HepG2 (cell line): ENCODE results near the gene DNAI2. TPM values are rescaled to one million over a fixed set of nuclear protein-coding genes. Genes with fewer than 3 reads are reported as not detected.

ENCODE experiments used
- ATRX ChIP-seq: sonication (generic); formaldehyde crosslinking; IDR thresholded peaks from 2 replicates; pipeline ENCODE4 v1.4.0; 2020; ENCODE audit warnings: missing genetic modification reagents, borderline replicate concordance
- GFI1 ChIP-seq: sonication (generic); formaldehyde crosslinking; IDR thresholded peaks from 2 replicates; pipeline ENCODE4 v1.5.0; 2020; ENCODE audit warnings: missing genetic modification reagents, mild to moderate bottlenecking, borderline replicate concordance
- HOXA9 ChIP-seq: sonication (generic); formaldehyde crosslinking; IDR thresholded peaks from 2 replicates; pipeline ENCODE4 v1.8.1; 2022; ENCODE audit warnings: missing genetic modification reagents, mild to moderate bottlenecking, moderate library complexity, borderline replicate concordance
- KDM2A ChIP-seq: sonication (generic); formaldehyde crosslinking; IDR thresholded peaks from 2 replicates; pipeline ENCODE4 v1.4.0; 2020; ENCODE audit warnings: low read depth, missing genetic modification reagents, borderline replicate concordance
- KMT2A ChIP-seq: sonication (generic); formaldehyde crosslinking; IDR thresholded peaks from 2 replicates; pipeline ENCODE4 v1.4.0; 2020; ENCODE audit warnings: missing genetic modification reagents
- MTA3 ChIP-seq: sonication (generic); formaldehyde crosslinking; IDR thresholded peaks from 2 replicates; pipeline ENCODE4 v1.4.0; 2020; ENCODE audit warnings: missing genetic modification reagents
- NRL ChIP-seq: sonication (generic); formaldehyde crosslinking; IDR thresholded peaks from 2 replicates; pipeline ENCODE4 v1.5.0; 2020; ENCODE audit warnings: missing genetic modification reagents, mild to moderate bottlenecking, moderate library complexity, borderline replicate concordance
- SAFB2 ChIP-seq: sonication (generic); formaldehyde crosslinking; IDR thresholded peaks from 2 replicates; pipeline ENCODE4 v1.5.1; 2020; ENCODE audit warnings: missing genetic modification reagents, low read depth, mild to moderate bottlenecking, borderline replicate concordance
- XBP1 ChIP-seq: sonication (generic); formaldehyde crosslinking; IDR thresholded peaks from 2 replicates; pipeline ENCODE4 v1.5.0; 2020; ENCODE audit warnings: missing genetic modification reagents
- ZBTB3 ChIP-seq: sonication (generic); formaldehyde crosslinking; IDR thresholded peaks from 2 replicates; pipeline ENCODE4 v1.4.0; 2020; ENCODE audit warnings: low read depth, mild to moderate bottlenecking, moderate library complexity, missing genetic modification reagents, borderline replicate concordance
- ZBTB42 ChIP-seq: sonication (generic); formaldehyde crosslinking; IDR thresholded peaks from 2 replicates; pipeline ENCODE4 v1.5.0; 2020; ENCODE audit warnings: mild to moderate bottlenecking, missing genetic modification reagents
- ZMYM2 ChIP-seq: sonication (generic); formaldehyde crosslinking; IDR thresholded peaks from 2 replicates; pipeline ENCODE4 v1.8.0; 2022; ENCODE audit warnings: mild to moderate bottlenecking, missing genetic modification reagents
- ZNF121 ChIP-seq: sonication (generic); formaldehyde crosslinking; IDR thresholded peaks from 2 replicates; pipeline ENCODE4 v1.5.0; 2020; ENCODE audit warnings: mild to moderate bottlenecking, missing genetic modification reagents
- ZNF124 ChIP-seq: sonication (generic); formaldehyde crosslinking; IDR thresholded peaks from 2 replicates; pipeline ENCODE4 v1.4.0; 2020; ENCODE audit warnings: missing genetic modification reagents
- ZNF136 ChIP-seq: sonication (generic); formaldehyde crosslinking; IDR thresholded peaks from 2 replicates; pipeline ENCODE4 v1.8.1; 2022; ENCODE audit warnings: low read depth, mild to moderate bottlenecking, moderate library complexity, missing genetic modification reagents
- ZNF431 ChIP-seq: sonication (generic); formaldehyde crosslinking; IDR thresholded peaks from 2 replicates; pipeline ENCODE4 v1.9.0; 2022; ENCODE audit warnings: missing genetic modification reagents, low read depth, mild to moderate bottlenecking, borderline replicate concordance
- ZNF552 ChIP-seq: sonication (generic); formaldehyde crosslinking; IDR thresholded peaks from 2 replicates; pipeline ENCODE4 v1.9.0; 2022; ENCODE audit warnings: missing genetic modification reagents, mild to moderate bottlenecking, borderline replicate concordance
- ZNF563 ChIP-seq: sonication (generic); formaldehyde crosslinking; IDR thresholded peaks from 2 replicates; pipeline ENCODE4 v1.8.0; 2022; ENCODE audit warnings: mild to moderate bottlenecking, moderate library complexity, missing genetic modification reagents
- ZNF652 ChIP-seq: IDR thresholded peaks from 2 replicates; pipeline ENCODE4 v1.6.1; 2016; ENCODE audit warnings: low read depth, borderline replicate concordance
- ZSCAN21 ChIP-seq: sonication (generic); formaldehyde crosslinking; IDR thresholded peaks from 2 replicates; pipeline ENCODE4 v1.8.0; 2022; ENCODE audit warnings: mild to moderate bottlenecking, missing genetic modification reagents, moderate library complexity, borderline replicate concordance
- polyA plus RNA-seq, 8 experiments: library from polyadenylated mRNA; depleted of rRNA in 3 of 8; stranded (reverse) in 7 of 8; unstranded in 1 of 8; fragments of >200 nt; fragmentation: Illumina TruSeq in 4 of 8; extraction: Trizol in 4 of 8; gene quantifications; 2 replicates each; pipeline versions ENCODE4 v1.2.1 to v1.2.3, GENCODE V29; 2011 to 2016; ENCODE audit warnings: low read depth in 4 of 8, missing spikeins in 1 of 8, mixed read lengths in 1 of 8; ENCODE audit not compliant: insufficient read depth in 1 of 8
- total RNA-seq, 5 experiments: library from RNA; depleted of rRNA; stranded (reverse); fragments of >200 nt; fragmentation: Illumina TruSeq; extraction: Trizol; gene quantifications; 2 replicates each; pipeline ENCODE4 v1.2.3, GENCODE V29; 2016; ENCODE audit warnings: low read depth in 1 of 5
- TF ChIP-seq, protein P1 (sequence below): sonication (generic); IDR thresholded peaks from 2 replicates; pipeline ENCODE4 v1.6.1; 2016; ENCODE audit warnings: low read depth, borderline replicate concordance
- TF ChIP-seq, protein P2 (sequence below): sonication (generic); formaldehyde crosslinking; IDR thresholded peaks from 2 replicates; pipeline ENCODE4 v1.4.0; 2020; ENCODE audit warnings: missing genetic modification reagents
- TF ChIP-seq, protein P3 (sequence below): IDR thresholded peaks from 2 replicates; pipeline ENCODE4 v1.6.1; 2012; ENCODE audit warnings: low read depth, low read length, improper control_type of control experiment
- TF ChIP-seq, protein P4 (sequence below): IDR thresholded peaks from 2 replicates; pipeline ENCODE4 v1.6.1; 2016; ENCODE audit warnings: missing biosample characterization, missing genetic modification reagents, low read depth
- TF ChIP-seq, protein P5 (sequence below): sonication (generic); formaldehyde crosslinking; IDR thresholded peaks from 2 replicates; pipeline ENCODE4 v1.4.0; 2020; ENCODE audit warnings: missing genetic modification reagents

DNAI2 gene
- total and polyA plus RNA-seq, 2 of the 13 experiments (the other 11 are each of a cell fraction or from before 2014, with no cell fraction given) = not detected

DNA sequence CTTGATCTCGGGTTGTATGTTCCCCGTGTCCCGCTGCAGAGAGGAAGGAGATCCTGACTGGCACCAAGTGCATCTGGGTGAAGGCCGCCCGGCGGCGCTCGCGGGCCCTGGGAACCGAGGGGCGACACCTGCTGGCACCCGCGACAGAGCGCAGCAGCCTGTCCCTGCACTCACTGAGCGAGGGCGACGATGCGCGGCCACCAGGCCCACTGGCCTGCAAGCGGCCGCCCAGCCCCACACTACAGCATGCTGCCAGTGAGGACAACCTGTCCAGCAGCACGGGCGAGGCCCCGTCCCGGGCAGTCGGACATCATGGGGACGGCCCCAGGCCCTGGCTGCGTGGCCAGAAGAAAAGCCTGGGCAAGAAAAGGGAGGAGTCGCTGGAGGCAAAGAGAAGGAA lies 80.1 kb downstream of the DNAI2 start (continued):
- TF ChIP-seq, protein P1, sequence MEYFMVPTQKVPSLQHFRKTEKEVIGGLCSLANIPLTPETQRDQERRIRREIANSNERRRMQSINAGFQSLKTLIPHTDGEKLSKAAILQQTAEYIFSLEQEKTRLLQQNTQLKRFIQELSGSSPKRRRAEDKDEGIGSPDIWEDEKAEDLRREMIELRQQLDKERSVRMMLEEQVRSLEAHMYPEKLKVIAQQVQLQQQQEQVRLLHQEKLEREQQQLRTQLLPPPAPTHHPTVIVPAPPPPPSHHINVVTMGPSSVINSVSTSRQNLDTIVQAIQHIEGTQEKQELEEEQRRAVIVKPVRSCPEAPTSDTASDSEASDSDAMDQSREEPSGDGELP = no peak
- TF ChIP-seq HOXA9 (CRISPR knock-in tag) = no peak
- no peak for TF ChIP-seq XBP1 (CRISPR knock-in tag)
- no peak for TF ChIP-seq ZNF652 (CRISPR knock-in tag)
- no peak for TF ChIP-seq ZNF121 (CRISPR knock-in tag)
- TF ChIP-seq ZMYM2 (CRISPR knock-in tag) = no peak
- TF ChIP-seq NRL (CRISPR knock-in tag) = 0 out of 2 replicates have a peak, but pooled peaks have one; percentile 51
- TF ChIP-seq GFI1 (CRISPR knock-in tag) = no peak
- TF ChIP-seq, protein P2, sequence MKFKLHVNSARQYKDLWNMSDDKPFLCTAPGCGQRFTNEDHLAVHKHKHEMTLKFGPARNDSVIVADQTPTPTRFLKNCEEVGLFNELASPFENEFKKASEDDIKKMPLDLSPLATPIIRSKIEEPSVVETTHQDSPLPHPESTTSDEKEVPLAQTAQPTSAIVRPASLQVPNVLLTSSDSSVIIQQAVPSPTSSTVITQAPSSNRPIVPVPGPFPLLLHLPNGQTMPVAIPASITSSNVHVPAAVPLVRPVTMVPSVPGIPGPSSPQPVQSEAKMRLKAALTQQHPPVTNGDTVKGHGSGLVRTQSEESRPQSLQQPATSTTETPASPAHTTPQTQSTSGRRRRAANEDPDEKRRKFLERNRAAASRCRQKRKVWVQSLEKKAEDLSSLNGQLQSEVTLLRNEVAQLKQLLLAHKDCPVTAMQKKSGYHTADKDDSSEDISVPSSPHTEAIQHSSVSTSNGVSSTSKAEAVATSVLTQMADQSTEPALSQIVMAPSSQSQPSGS (CRISPR knock-in tag) = peak; percentile 56; the same call in 1 of the 2 replicates
- no peak for TF ChIP-seq ZNF431 (CRISPR knock-in tag)
- 0 out of 2 replicates have a peak, but pooled peaks have one; percentile 59 for TF ChIP-seq ZNF552 (CRISPR knock-in tag)
- TF ChIP-seq SAFB2 = no peak
- peak; percentile 51; the same call in 1 of the 2 replicates for TF ChIP-seq ZBTB42 (CRISPR knock-in tag)
- TF ChIP-seq MTA3 = no peak
- TF ChIP-seq KMT2A (CRISPR knock-in tag) = no peak
- TF ChIP-seq, protein P3, sequence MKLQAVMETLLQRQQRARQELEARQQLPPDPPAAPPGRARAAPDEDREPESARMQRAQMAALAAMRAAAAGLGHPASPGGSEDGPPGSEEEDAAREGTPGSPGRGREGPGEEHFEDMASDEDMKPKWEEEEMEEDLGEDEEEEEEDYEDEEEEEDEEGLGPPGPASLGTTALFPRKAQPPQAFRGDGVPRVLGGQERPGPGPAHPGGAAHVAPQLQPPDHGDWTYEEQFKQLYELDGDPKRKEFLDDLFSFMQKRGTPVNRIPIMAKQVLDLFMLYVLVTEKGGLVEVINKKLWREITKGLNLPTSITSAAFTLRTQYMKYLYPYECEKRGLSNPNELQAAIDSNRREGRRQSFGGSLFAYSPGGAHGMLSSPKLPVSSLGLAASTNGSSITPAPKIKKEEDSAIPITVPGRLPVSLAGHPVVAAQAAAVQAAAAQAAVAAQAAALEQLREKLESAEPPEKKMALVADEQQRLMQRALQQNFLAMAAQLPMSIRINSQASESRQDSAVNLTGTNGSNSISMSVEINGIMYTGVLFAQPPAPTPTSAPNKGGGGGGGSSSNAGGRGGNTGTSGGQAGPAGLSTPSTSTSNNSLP = no peak
- TF ChIP-seq KDM2A (CRISPR knock-in tag) = peak; percentile 90
- no peak for TF ChIP-seq ZSCAN21 (CRISPR knock-in tag)
- TF ChIP-seq ZNF124 (CRISPR knock-in tag) = peak; percentile 59; the same call in 1 of the 2 replicates
- peak; percentile 25; the same call in 1 of the 2 replicates for TF ChIP-seq ZNF563 (CRISPR knock-in tag)
- no peak for TF ChIP-seq ZNF136
- no peak for TF ChIP-seq ATRX
- TF ChIP-seq, protein P4, sequence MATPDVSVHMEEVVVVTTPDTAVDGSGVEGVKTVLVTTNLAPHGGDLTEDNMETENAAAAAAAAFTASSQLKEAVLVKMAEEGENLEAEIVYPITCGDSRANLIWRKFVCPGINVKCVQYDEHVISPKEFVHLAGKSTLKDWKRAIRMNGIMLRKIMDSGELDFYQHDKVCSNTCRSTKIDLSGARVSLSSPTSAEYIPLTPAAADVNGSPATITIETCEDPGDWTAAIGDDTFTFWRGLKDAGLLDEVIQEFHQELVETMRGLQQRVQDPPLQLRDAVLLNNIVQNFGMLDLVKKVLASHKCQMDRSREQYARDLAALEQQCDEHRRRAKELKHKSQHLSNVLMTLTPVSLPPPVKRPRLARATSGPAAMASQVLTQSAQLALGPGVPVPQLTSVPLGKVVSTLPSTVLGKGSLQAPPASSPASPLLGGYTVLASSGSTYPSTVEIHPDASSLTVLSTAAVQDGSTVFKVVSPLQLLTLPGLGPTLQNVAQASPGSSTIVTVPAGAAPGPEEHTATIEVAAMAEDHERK (CRISPR knock-in tag) = no peak
- TF ChIP-seq ZBTB3 = no peak
- TF ChIP-seq, protein P5, sequence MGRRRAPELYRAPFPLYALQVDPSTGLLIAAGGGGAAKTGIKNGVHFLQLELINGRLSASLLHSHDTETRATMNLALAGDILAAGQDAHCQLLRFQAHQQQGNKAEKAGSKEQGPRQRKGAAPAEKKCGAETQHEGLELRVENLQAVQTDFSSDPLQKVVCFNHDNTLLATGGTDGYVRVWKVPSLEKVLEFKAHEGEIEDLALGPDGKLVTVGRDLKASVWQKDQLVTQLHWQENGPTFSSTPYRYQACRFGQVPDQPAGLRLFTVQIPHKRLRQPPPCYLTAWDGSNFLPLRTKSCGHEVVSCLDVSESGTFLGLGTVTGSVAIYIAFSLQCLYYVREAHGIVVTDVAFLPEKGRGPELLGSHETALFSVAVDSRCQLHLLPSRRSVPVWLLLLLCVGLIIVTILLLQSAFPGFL (CRISPR knock-in tag) = no peak
